Hematopoietic multipotent progenitor cell treated with erythropoietin and hydrocortisone succinate and interleukin-3 and kit ligand, for 17 days (in vitro differentiated cells): ENCODE data around the gene TSPAN32.

ENCODE experiments used
- DNase-seq: peaks from one replicate; pipeline ENCODE4 v3.0.0-alpha.2; 2015; ENCODE audit warnings: low spot score

TSPAN32 gene

GRCh38 chr11:2304506-2305139, 2.8 kb downstream of the TSPAN32 start:
- DNase-seq: peak; percentile 21

- DNase-seq: peak; percentile 84
Measured at GRCh38 chr11:2305140-2305778, 3.4 kb downstream of the TSPAN32 start.

- no peak for DNase-seq
Measured at GRCh38 chr11:2305788-2306451, 4.1 kb downstream of the TSPAN32 start.

- DNase-seq: no peak
Measured at GRCh38 chr11:2306452-2306823, 4.6 kb downstream of the TSPAN32 start.

GRCh38 chr11:2306877-2307500, 5.2 kb downstream of the TSPAN32 start:
- no peak for DNase-seq

- no peak for DNase-seq
Measured at GRCh38 chr11:2307501-2308331, 5.9 kb downstream of the TSPAN32 start.

GRCh38 chr11:2308713-2309112, 6.9 kb downstream of the TSPAN32 start:
- DNase-seq: no peak

GRCh38 chr11:2309251-2310072, 7.6 kb downstream of the TSPAN32 start:
- DNase-seq: no peak

GRCh38 chr11:2310073-2310785, 8.4 kb downstream of the TSPAN32 start:
- no peak for DNase-seq

- DNase-seq: no peak
Measured at GRCh38 chr11:2310786-2311352, 9.1 kb downstream of the TSPAN32 start.

- no peak for DNase-seq
Measured at GRCh38 chr11:2311353-2312133, 9.7 kb downstream of the TSPAN32 start.

GRCh38 chr11:2312232-2313042, 10.6 kb downstream of the TSPAN32 start:
- no peak for DNase-seq

GRCh38 chr11:2313051-2313951, 11.5 kb downstream of the TSPAN32 start:
- DNase-seq: no peak

GRCh38 chr11:2314136-2314524, 12.3 kb downstream of the TSPAN32 start:
- DNase-seq: no peak

- DNase-seq: peak; percentile 28
Measured at GRCh38 chr11:2314525-2315394, 12.9 kb downstream of the TSPAN32 start.

GRCh38 chr11:2315395-2316168, 13.8 kb downstream of the TSPAN32 start:
- no peak for DNase-seq
